Testis (tissue), 3 donors: ENCODE data around the gene OSTF1. TPM values are rescaled to one million over a fixed set of nuclear protein-coding genes. Genes with fewer than 3 reads are reported as not detected.

Experiments
- DNase-seq: peaks from one replicate; pipeline ENCODE4 v3.0.0-alpha.2; 2019
- H3K27ac ChIP-seq, 2 donors: fragments of 200-600 bp; sonication (generic); one replicate each; pipeline ENCODE4 v1.5.1; 2019
- H3K27me3 ChIP-seq: fragments of 200-600 bp; sonication (generic); one replicate; pipeline ENCODE4 v1.5.1; 2019
- H3K36me3 ChIP-seq: fragments of 200-600 bp; sonication (generic); one replicate; pipeline ENCODE4 v1.5.1; 2017; ENCODE audit warnings: low read depth; ENCODE audit errors: missing control alignments
- H3K4me1 ChIP-seq: fragments of 200-600 bp; sonication (generic); one replicate; pipeline ENCODE4 v1.5.1; 2019
- H3K4me3 ChIP-seq, 2 donors: fragments of 200-600 bp; sonication (generic); one replicate each; pipeline ENCODE4 v1.5.1; 2017 to 2019
- H3K9me3 ChIP-seq: fragments of 200-600 bp; sonication (generic); one replicate; pipeline ENCODE4 v1.5.1; 2017
- CTCF ChIP-seq, 3 experiments: fragments of 450-650 bp in 2 of 3; fragments of 200-600 bp in 1 of 3; sonication (generic) in 1 of 3; IDR thresholded peaks; one replicate each; pipeline ENCODE4 v1.5.1; 2016 to 2019; ENCODE audit warnings: antibody characterized with exemption in 3 of 3, mild to moderate bottlenecking in 2 of 3, moderate library complexity in 1 of 3
- POLR2A ChIP-seq: fragments of 450-650 bp; IDR thresholded peaks from one replicate; pipeline ENCODE4 v1.6.1; 2017; ENCODE audit warnings: antibody characterized with exemption, mild to moderate bottlenecking, moderate library complexity
- WGBS, 2 donors: methylation state at CpG; one replicate each; pipeline ENCODE4 v1.1.5; 2018; 5-methylcytosine and 5-hydroxymethylcytosine counted together
- intact Hi-C: fragments of 100-400 bp; cut with DNase I; formaldehyde crosslinking; loops from one replicate; pipeline ENCODE4 v1.15.1; 2023; ENCODE audit warnings: low total_unique reads
- polyA plus RNA-seq: library from polyadenylated mRNA; stranded (reverse); fragments of 350-450 nt; fragmentation: Illumina TruSeq; extraction: RNeasy Lipid Tissue Mini Kit (QIAGEN cat#74804); gene quantifications from one replicate; pipeline ENCODE4 v1.2.3, GENCODE V29; 2014; ENCODE audit warnings: low read depth, low replicate concordance; ENCODE audit not compliant: insufficient read depth
- total RNA-seq, 2 donors: library from RNA; depleted of rRNA; stranded (reverse); fragments of >200 nt; gene quantifications; one replicate each; pipeline ENCODE4 v1.2.3, GENCODE V29; 2016

The OSTF1 gene
- total and polyA plus RNA-seq, 3 donors from 2014 or later: 25.2 to 34.2 (median 25.6) TPM

- H3K27me3 ChIP-seq: no peaks in the 10 kb centered on the region
- intact Hi-C loops: no loop called here
- DNase-seq: no peak
- H3K9me3 ChIP-seq: no peaks in the 10 kb centered on the region
- no peak overlapping the region for H3K4me3 ChIP-seq
- peaks cover 6% of the 10 kb centered on the region for H3K4me1 ChIP-seq
- whole genome bisulfite sequencing, 2 donors: 73 to 74% methylated on average over 12 of the region's 12 CpGs
- H3K27ac ChIP-seq: no peak overlapping the region
- H3K36me3 ChIP-seq: no peaks in the 10 kb centered on the region
- TF ChIP-seq CTCF (IDR thresholded peaks at IDR 0.05) (no peak), POLR2A (no peak)
These were observed 4.9 kb upstream of the OSTF1 start for GRCh38 chr9:75083188-75083970.

DNA sequence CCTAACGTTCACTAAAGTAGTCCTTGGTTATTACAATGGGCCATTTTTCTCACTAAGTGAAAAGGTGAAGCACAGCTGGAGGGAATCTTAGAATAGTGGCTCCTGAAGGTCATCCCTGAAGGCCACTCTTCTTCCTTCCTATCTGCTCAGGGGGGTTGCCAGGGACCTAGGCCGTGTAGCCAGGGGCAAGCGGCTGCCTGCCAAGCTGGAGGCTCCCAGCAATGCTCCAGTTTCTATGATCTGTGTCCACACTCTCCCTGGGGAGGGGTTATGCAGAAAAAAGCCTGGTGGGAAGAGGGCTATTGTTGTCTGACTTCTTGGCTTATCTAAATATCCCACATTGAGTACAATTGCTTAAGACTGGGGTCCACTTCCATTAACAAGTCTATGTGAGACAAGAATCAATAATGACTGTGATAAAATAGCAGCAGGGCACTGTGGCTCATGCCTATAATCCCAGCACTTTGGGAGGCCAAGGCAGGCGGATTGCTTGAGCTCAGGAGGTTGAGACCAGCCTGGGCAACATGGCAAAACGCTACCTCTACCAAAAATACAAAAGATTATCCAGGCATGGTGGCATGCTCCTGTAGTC is 4.1 kb upstream of the OSTF1 start:
- intact Hi-C loops: no loop called here
- Histone ChIP-seq H3K36me3 (no peaks in the 10 kb centered on the region), H3K27ac (no peak overlapping the region), H3K9me3 (no peaks in the 10 kb centered on the region), H3K27me3 (no peaks in the 10 kb centered on the region), H3K4me3 (no peak overlapping the region), H3K4me1 (peaks cover 6% of the 10 kb centered on the region)
- DNase-seq: no peak
- WGBS, 2 donors: 70 to 73% methylated on average over 5 of the region's 5 CpGs
- TF ChIP-seq CTCF (IDR thresholded peaks at IDR 0.05) (no peak), POLR2A (no peak)

DNA sequence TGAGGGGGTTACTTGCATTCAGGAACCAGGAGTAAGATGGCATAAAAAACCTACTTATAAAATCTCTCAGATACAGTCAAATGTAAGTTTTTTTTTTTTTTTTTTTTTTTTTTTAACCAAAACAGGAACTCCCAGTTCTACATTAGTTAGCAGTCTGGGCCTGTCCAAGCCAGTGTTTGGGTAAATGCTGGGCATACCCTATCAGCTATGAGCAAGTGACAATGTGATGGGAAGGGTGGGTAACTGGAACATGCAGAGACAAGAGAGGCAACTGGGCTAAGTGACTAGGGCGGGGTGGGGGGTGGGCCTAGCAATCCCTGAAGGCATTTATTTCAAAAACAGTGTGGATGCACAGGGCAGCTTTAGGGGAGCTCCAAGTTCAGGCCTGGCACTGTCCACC is 2.7 kb upstream of the OSTF1 start:
- no peaks in the 10 kb centered on the region for H3K9me3 ChIP-seq
- no peak for DNase-seq
- WGBS, 2 donors: 90 to 100% methylated on average over 1 of the region's 1 CpG
- TF ChIP-seq POLR2A (no peak), CTCF (IDR thresholded peaks at IDR 0.05) (no peak)
- H3K36me3 ChIP-seq: no peaks in the 10 kb centered on the region
- no peak overlapping the region for H3K27ac ChIP-seq
- intact Hi-C loops: no loop called here
- H3K27me3 ChIP-seq: no peaks in the 10 kb centered on the region
- H3K4me3 ChIP-seq: no peak overlapping the region
- H3K4me1 ChIP-seq: peaks cover 18% of the 10 kb centered on the region

DNA sequence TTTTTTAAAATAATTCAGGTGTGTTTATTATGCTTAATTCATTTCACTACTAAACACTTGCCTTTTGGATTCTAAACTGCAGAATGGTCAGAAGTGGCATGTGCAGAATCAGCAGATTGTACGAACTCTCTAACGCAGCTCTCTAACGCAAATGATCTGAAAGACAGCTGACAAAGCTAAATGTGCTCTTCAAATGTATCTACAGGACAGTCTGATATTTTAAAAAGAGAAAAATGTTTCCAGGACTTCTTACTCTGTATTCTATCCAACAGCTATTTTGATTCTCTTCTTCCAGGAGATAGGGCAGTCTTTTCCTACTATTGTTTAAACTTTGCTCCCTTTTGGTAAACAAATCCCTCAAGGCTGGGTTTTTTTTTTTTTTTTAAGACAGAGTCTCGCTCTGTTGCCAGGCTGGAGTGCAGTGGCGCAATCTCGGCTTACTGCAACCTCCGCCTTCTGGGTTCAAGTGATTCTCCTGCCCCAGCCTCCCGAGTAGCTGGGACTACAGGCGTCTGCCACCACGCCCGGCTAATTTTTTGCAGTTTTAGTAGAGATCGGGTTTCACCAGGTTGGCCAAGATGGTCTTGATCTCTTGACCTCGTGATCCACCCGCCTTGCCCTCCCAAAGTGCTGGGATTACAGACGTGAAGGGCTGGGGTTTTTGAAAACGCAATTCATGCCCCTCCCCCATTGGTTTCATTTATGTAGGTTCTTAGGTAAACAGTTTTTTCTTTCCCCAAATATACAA is 1.6 kb upstream of the OSTF1 start:
- TF ChIP-seq POLR2A: no peak
- intact Hi-C loops: no loop called here
- Histone ChIP-seq H3K9me3 (no peaks in the 10 kb centered on the region), H3K27me3 (no peaks in the 10 kb centered on the region), H3K27ac (peak overlapping the region; percentile 16 to 98), H3K36me3 (no peaks in the 10 kb centered on the region), H3K4me3 (peak overlapping the region; percentile 91 to 92), H3K4me1 (peaks cover 25% of the 10 kb centered on the region)
- no peak for DNase-seq
- WGBS, 2 donors: 21% methylated on average over 15 to 16 of the region's 16 CpGs

GRCh38 chr9:75087289-75087823 is 958 bp upstream of the OSTF1 start:
- DNase-seq: peak; percentile 46
- no peaks in the 10 kb centered on the region for H3K36me3 ChIP-seq
- H3K27ac ChIP-seq: peak overlapping the region; percentile 87 to 98
- WGBS, 2 donors: 3 to 5% methylated on average over 20 of the region's 20 CpGs
- no peaks in the 10 kb centered on the region for H3K27me3 ChIP-seq
- H3K4me1 ChIP-seq: peaks cover 29% of the 10 kb centered on the region
- TF ChIP-seq CTCF (IDR thresholded peaks at IDR 0.05) (no peak), POLR2A (no peak)
- peak overlapping the region; percentile 91 to 92 for H3K4me3 ChIP-seq
- H3K9me3 ChIP-seq: no peaks in the 10 kb centered on the region
- intact Hi-C loops: no loop called here
